A549 (cell line): ENCODE results near the gene ABT1. TPM values are rescaled to one million over a fixed set of nuclear protein-coding genes. Genes with fewer than 3 reads are reported as not detected.

Experiments
- ATAC-seq, 2 experiments: fragments of 200-7000 bp in 1 of 2; fragments of >200 bp in 1 of 2; cut with Nextera tagmentation in 1 of 2; cut with Tn5 transposase in 1 of 2; 3 replicates each; pipeline versions ENCODE4 v1.8.0 to v1.9.1; 2018 to 2020; ENCODE audit warnings: mild to moderate bottlenecking in 1 of 2, moderate library complexity in 1 of 2
- CTCF ChIA-PET: fragments of 300-600 bp; sonication (Branson Sonifier 250); formaldehyde crosslinking; extraction: SDS; loops from one replicate; lab custom pipeline; 2021; ENCODE audit warnings: antibody characterized with exemption, inconsistent platforms; lab: Yijun Ruan, JAX
- POLR2A ChIA-PET: fragments of 350-600 bp; formaldehyde crosslinking; extraction: SDS; loops from one replicate; lab custom pipeline; 2021; ENCODE audit warnings: antibody characterized with exemption, inconsistent platforms; lab: Yijun Ruan, JAX
- DNase-seq, 2 experiments: peaks; one replicate each; pipeline versions ENCODE4 v3.0.0 to v3.0.0-alpha.2; 2011 to 2016; ENCODE audit warnings: low read depth in 1 of 2, low spot score in 1 of 2
- FAIRE-seq: peaks from 2 replicates; lab custom pipeline; 2011; peaks lifted over from hg19 to GRCh38; lab: Jason Lieb, UNC
- H3K27ac ChIP-seq, 2 experiments: fragments of >200 bp; sonication (Bioruptor Twin); formaldehyde crosslinking; 3 replicates each; pipeline ENCODE4 v1.5.1; 2016 to 2017
- H3K4me1 ChIP-seq: fragments of >200 bp; sonication (Bioruptor Twin); formaldehyde crosslinking; 3 replicates; pipeline ENCODE4 v1.6.1; 2016
- H3K4me2 ChIP-seq: fragments of >200 bp; sonication (Bioruptor Twin); formaldehyde crosslinking; 3 replicates; pipeline ENCODE4 v1.6.1; 2016
- H3K4me3 ChIP-seq: fragments of >200 bp; sonication (Bioruptor Twin); formaldehyde crosslinking; 3 replicates; pipeline ENCODE4 v1.5.1; 2016
- H3K9me3 ChIP-seq: fragments of >200 bp; sonication (Bioruptor Twin); formaldehyde crosslinking; 3 replicates; pipeline ENCODE4 v1.6.1; 2016
- ATOH8 ChIP-seq: fragments of 250-450 bp; sonication (Bioruptor Pico); IDR thresholded peaks from 2 replicates; pipeline ENCODE4 v1.5.0; 2020; ENCODE audit warnings: low read depth, mild to moderate bottlenecking, moderate library complexity
- CBX2 ChIP-seq: fragments of 200-600 bp; sonication (generic); IDR thresholded peaks from 2 replicates; pipeline ENCODE4 v1.6.1; 2016; ENCODE audit warnings: low read depth, mild to moderate bottlenecking, borderline replicate concordance
- CHD4 ChIP-seq: fragments of 200-600 bp; sonication (generic); IDR thresholded peaks from 2 replicates; pipeline ENCODE4 v1.6.1; 2016; ENCODE audit warnings: antibody characterized with exemption, mild to moderate bottlenecking, borderline replicate concordance
- E2F6 ChIP-seq: IDR thresholded peaks from 2 replicates; pipeline ENCODE4 v1.6.1; 2012; ENCODE audit warnings: low read depth, borderline replicate concordance
- EHF ChIP-seq: fragments of 250-450 bp; sonication (Bioruptor Pico); IDR thresholded peaks from 2 replicates; pipeline ENCODE4 v1.5.0; 2020; ENCODE audit warnings: mild to moderate bottlenecking
- HOXB13 ChIP-seq: fragments of 250-450 bp; sonication (Bioruptor Pico); IDR thresholded peaks from 2 replicates; pipeline ENCODE4 v1.5.0; 2020; ENCODE audit warnings: low read depth, mild to moderate bottlenecking, moderate library complexity
- MAX ChIP-seq: IDR thresholded peaks from 2 replicates; pipeline ENCODE4 v1.6.1; 2012
- MAZ ChIP-seq: fragments of 150-350 bp; IDR thresholded peaks from 2 replicates; pipeline ENCODE4 v1.6.1; 2014; ENCODE audit warnings: antibody characterized with exemption, low read depth, low read length, borderline replicate concordance
- RARB ChIP-seq: fragments of 250-450 bp; sonication (Bioruptor Pico); IDR thresholded peaks from 2 replicates; pipeline ENCODE4 v1.8.0; 2021; ENCODE audit warnings: mild to moderate bottlenecking, moderate library complexity
- REST ChIP-seq: fragments of 200-600 bp; sonication (generic); IDR thresholded peaks from 2 replicates; pipeline ENCODE4 v1.6.1; 2016; ENCODE audit warnings: antibody characterized with exemption, mild to moderate bottlenecking, moderate library complexity
- RFX5 ChIP-seq: fragments of 450-650 bp; IDR thresholded peaks from 2 replicates; pipeline ENCODE4 v1.7.1; 2014; ENCODE audit warnings: antibody characterized with exemption, mild to moderate bottlenecking, moderate library complexity
- RNF2 ChIP-seq: fragments of 200-600 bp; sonication (generic); IDR thresholded peaks from 2 replicates; pipeline ENCODE4 v1.6.1; 2016; ENCODE audit warnings: low read depth, mild to moderate bottlenecking, antibody characterized with exemption, moderate library complexity, borderline replicate concordance
- ZC3H11A ChIP-seq: fragments of 450-650 bp; IDR thresholded peaks from 2 replicates; pipeline ENCODE4 v1.6.1; 2014; ENCODE audit warnings: antibody characterized with exemption, mild to moderate bottlenecking
- ZSCAN20 ChIP-seq: fragments of 250-450 bp; sonication (Bioruptor Pico); IDR thresholded peaks from 2 replicates; pipeline ENCODE4 v1.8.0; 2022; ENCODE audit warnings: mild to moderate bottlenecking, moderate library complexity
- WGBS: methylation state at CpG from one replicate; pipeline ENCODE4 v1.1.6; 2017; ENCODE audit errors: missing lambda C conversion rate; 5-methylcytosine and 5-hydroxymethylcytosine counted together
- polyA plus RNA-seq, 4 experiments: library from polyadenylated mRNA; depleted of rRNA in 3 of 4; stranded (reverse); fragments of >200 nt; fragmentation: RNase III in 1 of 4; extraction: RNeasy Plus Mini Kit Qiagen cat#74134 plus additional on column Dnase treatment in 1 of 4; gene quantifications; 2 replicates in 3 of 4; 3 replicates in 1 of 4; pipeline ENCODE4 v1.2.3, GENCODE V29; 2011 to 2017

The ABT1 gene
- polyA plus RNA-seq, 2 of the 4 experiments (the other 2 are of a cell fraction), result 10.6 to 11.1 TPM

- ChIA-PET CTCF (interaction anchor here (0.6 to 1.7 kb wide), 4 partner anchors 14 to 236 kb away, joined by 3 to 6 read pairs (median 4); no protein-coding TSS in a partner anchor), POLR2A (no interaction called here)
- Histone ChIP-seq H3K9me3 (no peaks in the 10 kb centered on the region; the same call in 2 of the 3 replicates), H3K4me2 (no peak overlapping the region), H3K4me1 (no peaks in the 10 kb centered on the region), H3K4me3 (no peak overlapping the region), H3K27ac (no peak overlapping the region)
- WGBS, result 90% methylated on average over 6 of the region's 6 CpGs
- no peak for TF ChIP-seq CHD4
- DNase-seq (no peak), ATAC-seq (no peak), FAIRE-seq (no peak)
These were observed 18.5 kb upstream of the ABT1 start for GRCh38 chr6:26578279-26578678.

GRCh38 chr6:26578741-26579140 is 18.0 kb upstream of the ABT1 start:
- H3K27ac ChIP-seq, result no peak overlapping the region
- ATAC-seq (no peak), DNase-seq (no peak)

GRCh38 chr6:26581164-26581915 is 15.4 kb upstream of the ABT1 start:
- 26% methylated on average over 4 of the region's 4 CpGs for WGBS
- ChIA-PET POLR2A (no interaction called here), CTCF (interaction anchor here (1.3 to 3.2 kb wide), 4 partner anchors 9 to 14 kb away, joined by 3 to 15 read pairs (median 8); partner anchors contain the start of gene ABT1)
- Histone ChIP-seq H3K4me1 (no peaks in the 10 kb centered on the region), H3K4me2 (no peak overlapping the region), H3K9me3 (no peaks in the 10 kb centered on the region; the same call in 2 of the 3 replicates), H3K27ac (no peak overlapping the region), H3K4me3 (no peak overlapping the region)
- DNase-seq, result no peak
- no peak for TF ChIP-seq MAZ
- no peak for TF ChIP-seq REST
- TF ChIP-seq RFX5, result no peak
- TF ChIP-seq CBX2, result no peak
- no peak for TF ChIP-seq CHD4
- TF ChIP-seq HOXB13, result no peak
- no peak for TF ChIP-seq RARB (CRISPR knock-in tag)
- TF ChIP-seq E2F6, result no peak
- TF ChIP-seq MAX, result no peak
- no peak for TF ChIP-seq ZSCAN20 (CRISPR knock-in tag)
- no peak for TF ChIP-seq ATOH8 (CRISPR knock-in tag)
- TF ChIP-seq ZC3H11A, result no peak
- no peak for TF ChIP-seq EHF (CRISPR knock-in tag)
- no peak for TF ChIP-seq RNF2
- FAIRE-seq, result no peak
- no peak for ATAC-seq

More at GRCh38 chr6:26578741-26579140, 18.0 kb upstream of the ABT1 start:
- POLR2A ChIA-PET, result interaction anchor here (0.6 kb wide), 1 partner anchor 966 kb away, joined by 3 read pairs; no protein-coding TSS in a partner anchor
- H3K4me2 ChIP-seq, result no peak overlapping the region
- no peaks in the 10 kb centered on the region; the same call in 2 of the 3 replicates for H3K9me3 ChIP-seq
- H3K4me1 ChIP-seq, result no peaks in the 10 kb centered on the region
- WGBS, result 95% methylated on average over 1 of the region's 1 CpG
- no peak overlapping the region for H3K4me3 ChIP-seq
- no peak for TF ChIP-seq CHD4
- TF ChIP-seq, all 56 proteins: peak for 0
- FAIRE-seq, result no peak
- CTCF ChIA-PET, result interaction anchor here (1.0 to 1.7 kb wide), 3 partner anchors 14 to 237 kb away, joined by 3 to 6 read pairs (median 5); no protein-coding TSS in a partner anchor
